GM18870 (cell line): ENCODE measurements around the gene ZC3H10.
"Not testable (repeated sequence)": the region's sequence is repeated elsewhere in the genome, so short reads cannot be mapped to it uniquely, and the experiment has no call there.

Experiments used
- ATAC-seq: cut with Tn5 transposase; IDR thresholded peaks from one replicate; pipeline ENCODE4 v1.9.1; 2021; ENCODE audit warnings: moderate library complexity; ENCODE audit not compliant: unreplicated experiment

The ZC3H10 gene

GRCh38 chr12:56117778-56118687 lies at the start of gene ZC3H10:
Gene ZC3H10, plus strand, starts transcription at chr12:56118266. Its CDS starts 2,297 bp downstream, at chr12:56120563.
- ATAC-seq: peak; percentile 90

- ATAC-seq: no peak
These were observed 46.4 kb upstream of the ZC3H10 start for GRCh38 chr12:56071648-56072047.

GRCh38 chr12:56074396-56074795 lies 43.7 kb upstream of the ZC3H10 start:
- no peak for ATAC-seq

- not testable (repeated sequence) for ATAC-seq
These were observed 40.1 kb upstream of the ZC3H10 start for GRCh38 chr12:56077966-56078365.

GRCh38 chr12:56078427-56078826 lies 39.6 kb upstream of the ZC3H10 start:
- no peak for ATAC-seq

- no peak for ATAC-seq
These were observed 38.9 kb upstream of the ZC3H10 start for GRCh38 chr12:56078931-56079722.

- no peak for ATAC-seq
These were observed 38.1 kb upstream of the ZC3H10 start, which contains the start of gene ERBB3 for GRCh38 chr12:56079723-56080555. Gene ERBB3, plus strand, starts transcription at chr12:56080165. Its CDS starts 136 bp downstream, at chr12:56080301.

- no peak for ATAC-seq
These were observed 37.4 kb upstream of the ZC3H10 start for GRCh38 chr12:56080556-56081138.

GRCh38 chr12:56081393-56082347 lies 36.4 kb upstream of the ZC3H10 start:
- ATAC-seq: no peak

GRCh38 chr12:56082382-56082781 lies 35.7 kb upstream of the ZC3H10 start:
- ATAC-seq: no peak

GRCh38 chr12:56082967-56083366 lies 35.1 kb upstream of the ZC3H10 start:
- ATAC-seq: no peak

- no peak for ATAC-seq
These were observed 33.0 kb upstream of the ZC3H10 start for GRCh38 chr12:56084958-56085543.

GRCh38 chr12:56086096-56086495 lies 32.0 kb upstream of the ZC3H10 start:
- ATAC-seq: no peak

GRCh38 chr12:56086608-56087007 lies 31.5 kb upstream of the ZC3H10 start:
- no peak for ATAC-seq

- no peak for ATAC-seq
These were observed 30.8 kb upstream of the ZC3H10 start for GRCh38 chr12:56087220-56087619.

- ATAC-seq: no peak
These were observed 20.3 kb upstream of the ZC3H10 start for GRCh38 chr12:56097738-56098137.

- no peak for ATAC-seq
These were observed 19.5 kb upstream of the ZC3H10 start for GRCh38 chr12:56098592-56098991.

- ATAC-seq: no peak
These were observed 18.3 kb upstream of the ZC3H10 start for GRCh38 chr12:56099787-56100186.

- ATAC-seq: no peak
These were observed 17.0 kb upstream of the ZC3H10 start for GRCh38 chr12:56101045-56101444.
